GM21528 (cell line): ENCODE measurements around the gene CT47B1.
"Not testable (repeated sequence)": the region's sequence is repeated elsewhere in the genome, so short reads cannot be mapped to it uniquely, and the experiment has no call there.

Source experiments
- ATAC-seq: cut with Tn5 transposase; IDR thresholded peaks from one replicate; pipeline ENCODE4 v1.9.1; 2021; ENCODE audit warnings: mild to moderate bottlenecking, moderate library complexity; ENCODE audit not compliant: unreplicated experiment, low FRiP score

Gene CT47B1

DNA sequence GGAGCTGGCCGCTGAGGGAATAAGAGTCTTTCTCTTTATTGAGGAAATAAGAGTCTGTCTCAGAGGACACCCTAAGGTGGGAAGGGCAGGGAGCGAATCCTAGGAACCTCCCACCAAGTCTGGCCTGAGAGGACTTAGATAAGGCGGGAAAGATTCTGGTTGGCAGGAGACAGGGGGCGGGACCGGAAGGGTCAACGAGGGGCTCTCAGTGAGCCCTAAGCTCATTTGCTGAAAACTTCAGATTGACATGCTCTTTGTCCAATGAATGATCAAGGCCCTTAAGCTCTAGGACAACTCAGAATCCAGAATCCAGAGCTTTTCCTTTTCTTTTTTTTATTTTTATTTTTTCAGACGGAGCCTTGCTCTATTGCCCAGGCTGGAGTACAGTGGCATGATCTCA, at the start of gene CT47B1:
Gene CT47B1, minus strand, starts transcription at position 101 of the 400 bp plus-strand sequence. CDS start 196 bp downstream, outside the sequence.
- ATAC-seq: not testable (repeated sequence)

DNA sequence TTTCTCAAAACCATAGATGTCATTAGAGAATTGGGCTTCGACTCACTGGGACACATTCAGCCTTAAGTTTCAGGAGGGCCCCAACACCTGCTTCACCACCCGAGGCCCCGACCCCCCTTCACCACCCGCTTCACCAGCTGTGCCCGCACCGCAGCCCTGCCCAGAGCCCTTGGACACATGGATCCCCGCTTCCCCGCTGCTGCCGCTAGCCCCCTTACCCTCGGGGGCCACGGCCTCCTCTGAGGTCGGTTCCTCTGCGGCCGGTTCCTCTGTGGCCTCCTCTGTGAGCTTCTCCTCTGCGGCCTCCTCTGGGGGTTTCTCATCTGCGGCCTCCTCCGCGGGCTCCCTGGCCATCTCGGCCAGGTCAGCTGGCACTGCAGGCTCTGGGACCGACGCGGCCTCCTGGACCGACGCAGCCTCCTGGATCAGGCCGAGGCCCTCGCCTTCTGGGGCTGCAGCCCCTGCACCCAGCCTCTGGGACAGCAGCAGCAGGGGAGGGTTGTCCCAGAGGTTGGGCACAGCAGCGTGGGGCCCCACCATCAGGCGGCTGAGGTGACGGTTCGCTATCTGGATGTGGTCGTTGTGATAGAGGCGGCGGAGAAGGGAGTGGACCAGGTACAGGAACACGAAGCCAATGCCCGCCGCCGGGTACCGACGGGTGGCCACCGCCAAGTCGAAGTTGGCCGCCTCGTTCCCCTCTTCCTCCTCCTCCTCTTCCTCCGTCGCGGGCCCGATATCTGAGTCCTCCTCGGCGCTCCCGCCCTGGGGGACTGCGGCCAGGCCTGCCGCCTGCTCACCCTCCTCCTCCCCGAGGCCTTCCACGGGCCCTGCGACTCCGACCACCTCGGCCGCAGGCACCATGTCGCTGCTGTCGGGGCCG, 748 bp downstream of the CT47B1 start:
- ATAC-seq: no peak

DNA sequence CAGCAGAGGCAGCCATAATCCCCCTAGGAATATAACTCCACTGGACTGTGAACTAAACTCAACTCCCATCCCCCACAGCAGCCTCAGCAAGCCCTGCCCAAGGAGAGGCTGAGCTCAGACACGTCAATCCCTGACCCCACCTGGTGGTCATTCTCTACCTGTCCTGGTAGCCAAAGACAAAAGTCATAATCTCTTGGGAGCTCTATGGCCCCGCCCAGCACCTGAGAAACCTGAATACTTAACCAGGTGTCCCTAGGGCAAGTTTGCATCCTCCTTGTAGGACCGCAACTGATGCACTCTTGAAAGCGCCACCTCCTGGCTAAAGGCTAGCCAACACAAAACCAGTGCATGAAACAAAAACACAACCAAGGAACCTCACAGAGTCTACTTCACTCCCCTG, 18.4 kb downstream of the CT47B1 start:
- no peak for ATAC-seq

DNA sequence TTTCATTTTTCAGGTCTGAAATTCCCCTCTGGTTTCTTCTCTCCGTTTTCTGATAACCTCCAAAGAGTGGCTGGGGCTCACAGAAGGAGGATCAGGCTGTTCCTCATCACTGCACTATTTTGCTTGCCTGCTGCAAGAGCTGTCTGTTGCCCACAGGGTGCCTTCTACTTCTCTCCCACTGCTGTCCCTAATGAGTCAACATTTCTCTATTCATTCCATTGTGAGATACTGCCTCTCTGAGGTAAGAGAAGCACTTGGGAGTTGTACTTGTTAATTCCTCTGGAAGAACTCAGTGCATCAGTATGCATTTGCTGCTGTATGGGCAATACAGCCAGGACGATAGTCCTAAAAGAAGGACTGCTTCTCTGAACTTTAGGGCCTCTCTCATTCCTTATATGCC, 34.8 kb downstream of the CT47B1 start:
- ATAC-seq: no peak

DNA sequence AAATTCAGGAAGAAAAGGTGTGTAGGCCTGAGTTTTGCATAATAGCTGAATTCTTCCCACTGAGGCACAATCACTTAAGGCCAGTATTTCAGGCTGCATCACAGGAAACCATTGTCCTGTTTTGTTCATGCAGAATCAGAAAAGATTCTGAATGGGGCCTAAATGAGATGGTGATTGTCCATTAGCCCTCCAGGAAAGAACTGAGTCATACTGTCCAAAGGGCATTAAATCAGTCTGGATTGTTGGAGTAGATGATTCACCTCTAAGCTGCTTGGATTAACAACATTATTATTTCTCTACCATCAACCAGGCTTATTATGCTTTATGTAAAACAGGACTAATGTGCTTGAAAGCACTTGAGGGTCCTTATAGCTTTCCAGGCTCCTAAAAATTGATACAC, 36.2 kb downstream of the CT47B1 start:
- no peak for ATAC-seq

DNA sequence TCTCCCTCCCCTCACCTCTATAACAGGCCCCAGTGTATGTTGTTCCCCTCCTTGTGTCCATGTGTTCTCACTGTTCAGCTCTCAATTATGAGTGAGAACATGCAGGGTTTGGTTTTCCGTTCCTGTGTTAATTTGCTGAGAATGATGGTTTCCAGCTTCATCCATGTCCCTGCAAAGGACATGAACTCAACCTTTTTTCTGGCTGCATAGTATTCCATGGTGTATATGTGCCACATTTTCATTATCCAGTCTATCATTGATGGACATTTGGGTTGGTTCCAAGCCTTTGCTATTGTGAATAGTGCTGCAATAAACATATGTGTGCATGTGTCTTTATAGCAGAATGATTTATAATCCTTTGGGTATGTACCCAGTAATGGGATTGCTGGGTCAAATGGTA, 48.5 kb downstream of the CT47B1 start:
- not testable (repeated sequence) for ATAC-seq

DNA sequence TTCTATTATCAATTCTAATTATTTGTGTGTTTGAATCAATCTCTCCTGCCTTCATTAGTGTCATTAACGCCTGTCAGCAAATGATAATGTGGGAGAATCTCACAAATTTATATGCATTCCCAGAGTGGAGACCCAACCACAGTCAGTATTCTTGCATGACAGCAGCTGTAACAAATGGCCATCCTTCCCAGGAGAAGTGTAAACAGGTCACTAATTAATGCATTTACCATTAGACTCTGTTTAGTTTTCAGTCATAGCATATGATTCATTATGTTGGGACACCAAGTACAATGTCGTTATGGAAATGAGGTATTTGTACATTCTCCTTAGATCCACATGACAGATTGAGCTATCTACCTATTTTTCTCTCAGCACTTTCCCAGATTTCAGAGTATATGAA, 50.5 kb downstream of the CT47B1 start:
- no peak for ATAC-seq

DNA sequence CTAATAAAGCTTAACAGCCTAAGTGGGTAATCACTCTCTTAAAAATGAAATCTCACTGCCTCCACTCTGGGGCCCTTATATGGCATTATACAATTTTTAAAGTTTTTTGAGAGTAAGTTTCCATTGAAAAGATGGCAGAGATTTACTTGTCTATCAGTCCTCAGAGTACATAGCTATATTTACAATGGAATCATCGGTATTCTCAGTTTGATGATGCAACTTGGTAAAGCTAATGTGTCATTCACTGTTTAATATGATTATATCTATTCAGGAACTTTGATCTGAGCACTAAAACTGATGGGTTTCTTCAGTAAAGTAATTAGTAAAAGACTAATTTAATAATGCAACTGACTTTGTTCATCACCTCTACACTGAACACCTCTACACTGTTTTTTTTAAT, 51.6 kb downstream of the CT47B1 start:
- no peak for ATAC-seq

DNA sequence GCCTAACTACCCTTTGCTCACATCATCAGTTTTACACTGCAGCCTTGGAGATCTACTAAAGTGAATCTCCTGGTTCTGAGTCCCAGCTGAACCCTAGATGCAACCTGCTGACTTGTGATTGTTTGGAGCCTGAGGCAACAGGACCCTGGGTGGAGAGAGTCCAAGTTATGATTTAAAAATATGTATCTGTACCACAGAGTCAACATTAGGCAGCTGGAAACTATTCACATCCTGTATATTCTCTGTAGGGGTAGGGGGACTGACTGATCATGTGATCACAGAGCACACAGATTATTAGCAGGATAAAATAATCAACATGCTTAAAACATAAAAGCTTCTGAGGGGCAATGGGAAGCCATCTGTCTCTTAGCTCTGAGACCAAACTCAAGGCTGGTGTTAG, 52.1 kb downstream of the CT47B1 start:
- ATAC-seq: no peak
